ENCODE measurements around the gene ITPR3.

Gene ITPR3

GRCh38 chr6:33705268-33705885 is 84.3 kb downstream of the ITPR3 start:
- DNase-seq, result no peak

- DNase-seq, result no peak
Measured at GRCh38 chr6:33705955-33706725, 85.0 kb downstream of the ITPR3 start.

- DNase-seq, result no peak
Measured at GRCh38 chr6:33707771-33708170, 86.6 kb downstream of the ITPR3 start.

GRCh38 chr6:33708516-33709204 is 87.5 kb downstream of the ITPR3 start:
- no peak for DNase-seq

GRCh38 chr6:33709605-33710295 is 88.6 kb downstream of the ITPR3 start:
- no peak for DNase-seq

- DNase-seq, result no peak
Measured at GRCh38 chr6:33710296-33711121, 89.4 kb downstream of the ITPR3 start.

GRCh38 chr6:33711140-33712129 is 90.3 kb downstream of the ITPR3 start, which contains the start of gene UQCC2:
Gene UQCC2 (minus strand): TSS chr6:33711700. CDS start chr6:33711686, 14 bp downstream.
- peak; percentile 94 for DNase-seq

GRCh38 chr6:33712914-33713313 is 91.8 kb downstream of the ITPR3 start:
- DNase-seq, result no peak

- no peak for DNase-seq
Measured at GRCh38 chr6:33713786-33714185, 92.7 kb downstream of the ITPR3 start.

- no peak for DNase-seq
Measured at GRCh38 chr6:33714385-33715040, 93.4 kb downstream of the ITPR3 start.

- no peak for DNase-seq
Measured at GRCh38 chr6:33716379-33716778, 95.3 kb downstream of the ITPR3 start.

GRCh38 chr6:33716890-33717632 is 95.9 kb downstream of the ITPR3 start:
- DNase-seq, result no peak

- DNase-seq, result no peak
Measured at GRCh38 chr6:33717934-33718455, 96.9 kb downstream of the ITPR3 start.

GRCh38 chr6:33718713-33719112 is 97.6 kb downstream of the ITPR3 start:
- no peak for DNase-seq

- no peak for DNase-seq
Measured at GRCh38 chr6:33719326-33719987, 98.3 kb downstream of the ITPR3 start.

GRCh38 chr6:33720998-33721397 is 99.9 kb downstream of the ITPR3 start:
- DNase-seq, result no peak

- no peak for DNase-seq
Measured at GRCh38 chr6:33721508-33721907, 100.4 kb downstream of the ITPR3 start.

GRCh38 chr6:33722103-33722623 is 101.0 kb downstream of the ITPR3 start:
- no peak for DNase-seq
